ENCODE results near the gene SPOCD1. TPM values are rescaled to one million over a fixed set of nuclear protein-coding genes. Genes with fewer than 3 reads are reported as not detected.

SPOCD1 gene
- total and polyA plus RNA-seq, 9 donors: 0.15 to 1.7 (median 0.49) TPM; not detected in 1

- TF ChIP-seq EP300 (IDR thresholded peaks at IDR 0.05) (no peak), CTCF (IDR thresholded peaks at IDR 0.05) (no peak), POLR2A (IDR thresholded peaks at IDR 0.05) (no peak)
- no peak for DNase-seq
- WGBS, 3 donors: 51 to 59% (median 53%) methylated on average over 8 of the region's 8 CpGs
- no peak overlapping the region for H3K27ac ChIP-seq
- H3K36me3 ChIP-seq: no peaks in the 10 kb centered on the region
- no peak overlapping the region for H3K4me3 ChIP-seq
- H3K4me1 ChIP-seq (ENCODE audit: insufficient read depth): no peaks in the 10 kb centered on the region
- intact Hi-C loops (cut with DNase I): loop anchor here in 3 of 4 donors (10.0 kb wide), 2 partner anchors 167 to 233 kb away; no protein-coding TSS in a partner anchor
- H3K9me3 ChIP-seq: no peaks in the 10 kb centered on the region
- no peaks in the 10 kb centered on the region for H3K27me3 ChIP-seq
These were observed 17.8 kb downstream of the SPOCD1 start for GRCh38 chr1:31798086-31798432.

- TF ChIP-seq EP300 (IDR thresholded peaks at IDR 0.05): no peak
- no peak for TF ChIP-seq POLR2A (IDR thresholded peaks at IDR 0.05)
- no peak for TF ChIP-seq CTCF (IDR thresholded peaks at IDR 0.05)
- WGBS, 3 donors: 83 to 87% (median 86%) methylated on average over 5 of the region's 5 CpGs
- DNase-seq: no peak
- no peaks in the 10 kb centered on the region for H3K4me1 ChIP-seq (ENCODE audit: insufficient read depth)
- no peaks in the 10 kb centered on the region for H3K27me3 ChIP-seq
- intact Hi-C loops (cut with DNase I): loop anchor here in 3 of 4 donors (10.0 kb wide), 2 partner anchors 168 to 232 kb away; no protein-coding TSS in a partner anchor
- no peaks in the 10 kb centered on the region for H3K9me3 ChIP-seq
- H3K36me3 ChIP-seq: no peaks in the 10 kb centered on the region
- no peak overlapping the region for H3K27ac ChIP-seq
- H3K4me3 ChIP-seq: no peak overlapping the region
These were observed 18.6 kb downstream of the SPOCD1 start for GRCh38 chr1:31797216-31797615.

GRCh38 chr1:31796707-31797106, 19.1 kb downstream of the SPOCD1 start:
- H3K4me1 ChIP-seq (ENCODE audit: insufficient read depth): no peaks in the 10 kb centered on the region
- H3K9me3 ChIP-seq: no peaks in the 10 kb centered on the region
- WGBS, 3 donors: 87 to 89% (median 88%) methylated on average over 7 of the region's 7 CpGs
- no peak overlapping the region for H3K4me3 ChIP-seq
- H3K27me3 ChIP-seq: no peaks in the 10 kb centered on the region
- intact Hi-C loops (cut with DNase I): loop anchor here in 3 of 4 donors (10.0 kb wide), 2 partner anchors 168 to 232 kb away; no protein-coding TSS in a partner anchor
- H3K36me3 ChIP-seq: no peaks in the 10 kb centered on the region
- no peak overlapping the region for H3K27ac ChIP-seq
- DNase-seq: peak in 1 of 5 donors; percentile 7
- TF ChIP-seq EP300 (IDR thresholded peaks at IDR 0.05): no peak
- TF ChIP-seq POLR2A (IDR thresholded peaks at IDR 0.05): no peak

- intact Hi-C loops (cut with DNase I): loop anchor here in 3 of 4 donors (10.0 kb wide), 2 partner anchors 169 to 231 kb away; no protein-coding TSS in a partner anchor
- WGBS, 3 donors: 77 to 87% (median 85%) methylated on average over 13 of the region's 13 CpGs
- Histone ChIP-seq H3K27me3 (no peaks in the 10 kb centered on the region), H3K9me3 (no peaks in the 10 kb centered on the region), H3K27ac (no peak overlapping the region), H3K36me3 (no peaks in the 10 kb centered on the region), H3K4me3 (no peak overlapping the region), H3K4me1 (ENCODE audit: insufficient read depth) (no peaks in the 10 kb centered on the region)
- peak in 2 of 5 donors; percentile 23 to 33 for DNase-seq
- TF ChIP-seq CTCF (IDR thresholded peaks at IDR 0.05) (no peak), POLR2A (IDR thresholded peaks at IDR 0.05) (no peak), EP300 (IDR thresholded peaks at IDR 0.05) (no peak)
These were observed 19.8 kb downstream of the SPOCD1 start for GRCh38 chr1:31795801-31796621.

Measured in ovary (tissue), 9 donors.